Measurements from ENCODE around the gene ASCL1. TPM values are rescaled to one million over a fixed set of nuclear protein-coding genes. Genes with fewer than 3 reads are reported as not detected.

Gene ASCL1
- total RNA-seq, 3 donors from 2014 or later (not counting 1 experiment from before 2014, with no cell fraction given): not detected

DNA sequence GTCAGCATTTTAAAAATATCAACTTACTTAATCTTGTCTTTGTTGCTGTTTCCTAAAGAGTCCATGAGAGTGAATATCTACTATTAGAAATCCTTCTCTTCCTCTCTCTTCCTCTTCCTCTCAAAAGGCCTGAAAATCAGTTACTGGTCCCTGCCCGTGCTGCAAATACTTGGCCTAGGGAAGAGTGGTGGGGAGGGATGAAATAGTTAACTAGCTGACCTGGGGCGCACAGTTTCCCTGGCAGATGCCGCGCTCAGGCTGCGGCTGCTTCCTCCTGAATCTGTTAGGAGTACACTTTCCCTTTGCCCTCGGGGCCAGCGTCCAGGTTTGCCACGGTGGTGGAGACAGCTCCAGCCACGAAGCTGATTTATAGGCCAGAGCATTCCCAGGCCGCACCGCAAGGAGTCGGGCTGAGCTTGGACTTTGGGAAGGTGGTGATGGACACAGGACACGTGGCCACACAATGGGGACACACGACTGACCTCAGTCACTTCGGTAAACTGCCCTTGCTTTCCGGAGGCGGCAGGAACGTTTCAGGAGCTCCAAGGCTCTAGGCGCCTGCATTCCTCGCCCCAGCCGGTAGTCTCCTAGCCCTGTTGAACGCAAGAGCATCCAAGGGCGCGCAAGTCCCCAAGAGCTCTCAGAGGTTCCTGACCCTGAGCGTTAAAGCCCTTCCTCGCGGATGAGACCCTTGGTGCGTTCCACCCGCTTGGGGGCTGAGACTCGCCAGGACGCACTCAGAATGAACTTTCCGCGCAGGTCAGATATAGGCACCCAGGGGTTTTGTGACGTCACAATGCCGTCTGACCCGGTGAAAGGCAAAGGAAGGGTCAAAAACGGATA, 7.1 kb upstream of the ASCL1 start:
- H3K27me3 ChIP-seq (ENCODE audit: control insufficient read depth, insufficient read depth, low read length): peaks cover 10% of the 10 kb centered on the region
- H3K36me3 ChIP-seq (ENCODE audit: control insufficient read depth, insufficient read depth, low read length): no peaks in the 10 kb centered on the region
- Mint-ChIP-seq H3K4me1 (no peaks in the 10 kb centered on the region), H3K9me3 (peaks cover 0 to 2% of the 10 kb centered on the region in 2 donors), H3K27me3 (ENCODE audit: low read depth in 2 of 2) (peaks cover 27 to 45% of the 10 kb centered on the region in 2 donors), H3K36me3 (peaks cover 10% of the 10 kb centered on the region), H3K27ac (no peak overlapping the region), H3K4me3 (no peak overlapping the region)
- intact Hi-C loops (cut with micrococcal nuclease): no loop called here
- TF ChIP-seq, protein P1, sequence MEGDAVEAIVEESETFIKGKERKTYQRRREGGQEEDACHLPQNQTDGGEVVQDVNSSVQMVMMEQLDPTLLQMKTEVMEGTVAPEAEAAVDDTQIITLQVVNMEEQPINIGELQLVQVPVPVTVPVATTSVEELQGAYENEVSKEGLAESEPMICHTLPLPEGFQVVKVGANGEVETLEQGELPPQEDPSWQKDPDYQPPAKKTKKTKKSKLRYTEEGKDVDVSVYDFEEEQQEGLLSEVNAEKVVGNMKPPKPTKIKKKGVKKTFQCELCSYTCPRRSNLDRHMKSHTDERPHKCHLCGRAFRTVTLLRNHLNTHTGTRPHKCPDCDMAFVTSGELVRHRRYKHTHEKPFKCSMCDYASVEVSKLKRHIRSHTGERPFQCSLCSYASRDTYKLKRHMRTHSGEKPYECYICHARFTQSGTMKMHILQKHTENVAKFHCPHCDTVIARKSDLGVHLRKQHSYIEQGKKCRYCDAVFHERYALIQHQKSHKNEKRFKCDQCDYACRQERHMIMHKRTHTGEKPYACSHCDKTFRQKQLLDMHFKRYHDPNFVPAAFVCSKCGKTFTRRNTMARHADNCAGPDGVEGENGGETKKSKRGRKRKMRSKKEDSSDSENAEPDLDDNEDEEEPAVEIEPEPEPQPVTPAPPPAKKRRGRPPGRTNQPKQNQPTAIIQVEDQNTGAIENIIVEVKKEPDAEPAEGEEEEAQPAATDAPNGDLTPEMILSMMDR (IDR thresholded peaks at IDR 0.05): no peak
- no peak for ATAC-seq
- no peak overlapping the region for H3K27ac ChIP-seq (ENCODE audit: low read length)
- H3K4me3 ChIP-seq (ENCODE audit: low read length): no peak overlapping the region
- H3K4me1 ChIP-seq (ENCODE audit: control insufficient read depth, insufficient read depth, low read length): no peaks in the 10 kb centered on the region
- WGBS (ENCODE audit: insufficient coverage): 9% methylated on average over 37 of the region's 37 CpGs
- no peaks in the 10 kb centered on the region for H3K9me3 ChIP-seq (ENCODE audit: control insufficient read depth, insufficient read depth, low read length)
- DNase-seq: no peak

DNA sequence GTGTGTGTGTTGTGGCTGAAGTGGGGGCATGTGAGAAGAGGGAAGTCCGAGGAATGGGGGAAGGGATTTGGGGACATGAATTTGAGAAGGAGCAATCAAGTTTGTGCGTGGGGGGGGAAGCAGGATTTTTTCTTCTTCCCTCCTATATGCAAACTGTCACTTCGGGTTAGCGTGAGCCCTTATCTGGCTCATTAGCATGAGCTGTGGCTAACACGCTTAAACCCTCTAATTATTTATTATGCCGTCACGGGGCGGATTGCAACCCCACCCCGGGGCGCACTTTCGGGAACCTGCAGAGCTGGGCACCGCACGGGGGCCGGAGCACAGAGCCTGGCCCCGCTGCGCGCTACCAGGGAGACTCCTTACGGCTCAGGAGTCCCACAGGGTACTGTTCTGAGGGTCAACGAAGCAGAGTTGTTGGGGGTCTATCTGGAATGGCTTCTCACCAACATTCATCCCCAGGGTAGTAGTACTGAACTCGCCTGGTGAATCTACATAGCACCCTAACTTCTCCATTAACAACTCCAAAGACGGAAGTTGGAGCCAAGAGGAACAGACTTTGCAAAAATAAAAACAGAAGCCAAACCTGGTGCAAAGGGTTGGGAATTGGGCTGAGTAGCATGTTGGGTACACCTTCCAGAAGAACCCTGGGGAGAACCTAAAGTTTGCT, 6.4 kb upstream of the ASCL1 start:
- peaks cover 34 to 52% of the 10 kb centered on the region in 2 donors for H3K27me3 Mint-ChIP-seq (ENCODE audit: low read depth in 2 of 2)
- peaks cover 13% of the 10 kb centered on the region for H3K36me3 Mint-ChIP-seq
- WGBS (ENCODE audit: insufficient coverage): 10% methylated on average over 19 of the region's 21 CpGs
- Histone ChIP-seq H3K9me3 (ENCODE audit: control insufficient read depth, insufficient read depth, low read length) (no peaks in the 10 kb centered on the region), H3K36me3 (ENCODE audit: control insufficient read depth, insufficient read depth, low read length) (no peaks in the 10 kb centered on the region), H3K4me1 (ENCODE audit: control insufficient read depth, insufficient read depth, low read length) (no peaks in the 10 kb centered on the region), H3K4me3 (ENCODE audit: low read length) (no peak overlapping the region), H3K27me3 (ENCODE audit: control insufficient read depth, insufficient read depth, low read length) (peaks cover 18% of the 10 kb centered on the region), H3K27ac (ENCODE audit: low read length) (no peak overlapping the region)
- no peak for DNase-seq
- no peak for ATAC-seq
- intact Hi-C loops (cut with micrococcal nuclease): no loop called here
- no peaks in the 10 kb centered on the region for H3K4me1 Mint-ChIP-seq
- TF ChIP-seq, protein P1 (IDR thresholded peaks at IDR 0.05): no peak
- no peak overlapping the region for H3K4me3 Mint-ChIP-seq
- H3K27ac Mint-ChIP-seq: no peak overlapping the region
- peaks cover 0 to 2% of the 10 kb centered on the region in 2 donors for H3K9me3 Mint-ChIP-seq

GRCh38 chr12:102951841-102952240, 5.6 kb upstream of the ASCL1 start:
- Mint-ChIP-seq H3K4me3 (no peak overlapping the region), H3K9me3 (peaks cover 0 to 2% of the 10 kb centered on the region in 2 donors), H3K4me1 (no peaks in the 10 kb centered on the region), H3K36me3 (peaks cover 13% of the 10 kb centered on the region), H3K27ac (no peak overlapping the region), H3K27me3 (ENCODE audit: low read depth in 2 of 2) (peaks cover 39 to 56% of the 10 kb centered on the region in 2 donors)
- Histone ChIP-seq H3K27ac (ENCODE audit: low read length) (no peak overlapping the region), H3K4me3 (ENCODE audit: low read length) (no peak overlapping the region), H3K9me3 (ENCODE audit: control insufficient read depth, insufficient read depth, low read length) (no peaks in the 10 kb centered on the region), H3K4me1 (ENCODE audit: control insufficient read depth, insufficient read depth, low read length) (no peaks in the 10 kb centered on the region), H3K27me3 (ENCODE audit: control insufficient read depth, insufficient read depth, low read length) (peaks cover 18% of the 10 kb centered on the region), H3K36me3 (ENCODE audit: control insufficient read depth, insufficient read depth, low read length) (no peaks in the 10 kb centered on the region)
- ATAC-seq (no peak), DNase-seq (no peak)
- 53% methylated on average over 9 of the region's 9 CpGs for WGBS (ENCODE audit: insufficient coverage)
- TF ChIP-seq, protein P1 (IDR thresholded peaks at IDR 0.05): no peak
- intact Hi-C loops (cut with micrococcal nuclease): no loop called here
